ENCODE results near the gene COL16A1. TPM values are rescaled to one million over a fixed set of nuclear protein-coding genes. Genes with fewer than 3 reads are reported as not detected.
A peak's percentile ranks its signal among the peaks of the same experiment; 100 is the strongest.

COL16A1 gene
- polyA plus RNA-seq, 1 of the 3 experiments (the other 2 are of a cell fraction), result 10.4 TPM

DNA sequence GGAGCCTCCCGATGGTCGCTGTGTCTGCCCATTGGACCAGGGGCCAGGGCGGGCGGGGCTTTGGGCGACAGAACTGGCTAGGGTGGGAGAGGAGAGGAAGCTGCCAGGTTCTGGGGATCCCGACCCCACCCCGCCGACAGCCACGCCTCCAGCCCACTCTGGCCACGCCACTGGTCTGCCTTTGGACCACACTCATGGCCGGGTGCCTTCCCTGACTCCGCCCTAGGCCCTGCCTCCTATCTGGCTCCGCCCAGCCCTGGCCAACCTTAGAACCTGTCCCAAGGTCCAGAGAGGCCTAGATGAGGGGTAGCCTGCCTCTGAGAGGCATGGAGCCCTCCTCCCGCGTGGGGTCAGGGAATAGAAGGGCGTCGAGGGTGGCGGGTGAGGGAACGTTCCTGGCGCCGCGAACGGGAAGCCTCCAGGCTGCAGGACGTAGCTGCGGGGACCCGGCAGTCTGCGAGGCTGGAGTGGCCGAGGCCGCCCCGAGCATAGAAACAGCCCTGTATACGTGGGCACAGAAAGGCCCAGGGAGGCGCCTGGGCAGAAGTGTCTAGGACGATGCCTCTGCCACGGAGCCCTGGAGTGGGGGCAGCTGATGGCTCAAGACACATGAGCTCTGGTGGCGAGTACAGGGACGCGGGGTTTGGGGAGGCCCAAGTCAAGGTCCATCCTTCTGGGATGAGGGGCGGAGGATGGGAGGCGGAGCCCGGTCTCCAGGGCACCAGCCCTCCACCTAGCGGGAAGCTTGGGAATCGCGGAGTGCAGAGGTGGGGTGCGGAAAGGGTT, 11.5 kb upstream of the COL16A1 start (continued):
- TF ChIP-seq, protein P1, sequence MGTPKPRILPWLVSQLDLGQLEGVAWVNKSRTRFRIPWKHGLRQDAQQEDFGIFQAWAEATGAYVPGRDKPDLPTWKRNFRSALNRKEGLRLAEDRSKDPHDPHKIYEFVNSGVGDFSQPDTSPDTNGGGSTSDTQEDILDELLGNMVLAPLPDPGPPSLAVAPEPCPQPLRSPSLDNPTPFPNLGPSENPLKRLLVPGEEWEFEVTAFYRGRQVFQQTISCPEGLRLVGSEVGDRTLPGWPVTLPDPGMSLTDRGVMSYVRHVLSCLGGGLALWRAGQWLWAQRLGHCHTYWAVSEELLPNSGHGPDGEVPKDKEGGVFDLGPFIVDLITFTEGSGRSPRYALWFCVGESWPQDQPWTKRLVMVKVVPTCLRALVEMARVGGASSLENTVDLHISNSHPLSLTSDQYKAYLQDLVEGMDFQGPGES (IDR thresholded peaks at IDR 0.05; ENCODE audit: low read depth, low read length), result no peak
- TF ChIP-seq RFX5 (IDR thresholded peaks at IDR 0.05; ENCODE audit: low read length) (no peak; the same call in 1 of the 2 replicates), YY1 (IDR thresholded peaks at IDR 0.05; ENCODE audit: low read depth) (no peak)

DNA sequence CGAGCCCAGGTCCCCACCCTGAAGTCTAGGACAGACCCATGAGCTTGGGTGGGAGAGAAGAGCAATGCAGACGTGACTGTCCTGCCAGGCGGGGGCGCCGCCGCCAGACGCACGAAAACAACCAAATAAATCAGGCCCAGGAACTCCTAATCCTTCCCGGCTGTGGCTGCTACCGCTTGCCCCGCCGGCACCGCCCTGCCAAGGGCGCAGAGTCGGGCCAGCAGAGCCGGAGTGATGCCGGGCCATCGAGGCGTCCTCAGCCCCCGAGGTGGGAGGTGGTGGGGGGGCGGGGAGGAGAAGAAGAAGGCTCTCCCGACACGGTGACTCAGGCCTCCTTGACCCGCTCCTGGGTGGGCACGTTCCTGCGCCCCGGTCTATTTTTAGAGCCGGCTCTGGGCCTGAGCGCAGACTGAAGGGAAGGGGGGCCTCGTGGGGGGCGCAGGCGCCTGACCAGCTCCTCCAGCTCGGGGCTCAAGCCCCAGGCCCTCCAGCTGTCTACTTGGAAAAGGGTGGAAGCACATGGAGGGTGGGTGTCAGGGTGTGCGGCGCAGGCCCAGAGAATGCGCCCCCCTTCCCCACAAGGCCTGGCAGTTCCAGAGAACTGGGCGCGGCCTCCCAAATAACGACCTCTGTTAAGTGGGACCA, 10.7 kb upstream of the COL16A1 start:
- Histone ChIP-seq H2AFZ (ENCODE audit: low read depth) (peak overlapping the region; percentile 67), H3F3A (replicated peaks; ENCODE audit: insufficient read depth) (peaks cover 32% of the 10 kb centered on the region), H3K4me3 (ENCODE audit: low read depth in 2 of 2, low read length in 1 of 2) (peak overlapping the region; percentile 14 to 50; a peak in 3 of 4 replicates), H3K36me3 (replicated peaks in 1 of 2; ENCODE audit: control insufficient read depth in 1 of 2, insufficient read depth in 2 of 2, low read length in 1 of 2) (no peaks in the 10 kb centered on the region), H3K27ac (ENCODE audit: low read depth in 2 of 2, low read length in 1 of 2) (peak overlapping the region; percentile 94 to 95), H3K4me2 (peak overlapping the region; percentile 74), H3K4me1 (ENCODE audit: control insufficient read depth in 1 of 2, insufficient read depth in 2 of 2, low read depth in 1 of 2, low read length in 1 of 2) (peaks cover 41 to 54% of the 10 kb centered on the region in 2 experiments; a peak in 3 of 4 replicates), H3K9me3 (no peaks in the 10 kb centered on the region), H4K20me1 (ENCODE audit: insufficient read depth) (no peaks in the 10 kb centered on the region), H3K79me2 (ENCODE audit: insufficient read depth) (no peaks in the 10 kb centered on the region), H3K9me2 (no peaks in the 10 kb centered on the region), H3K27me3 (ENCODE audit: insufficient read depth) (no peaks in the 10 kb centered on the region), H3K9ac (peak overlapping the region; percentile 67)
- ChIA-PET CTCF (interaction anchor here (0.6 to 10.3 kb wide), 30 partner anchors 7 to 501 kb away, joined by 3 to 156 read pairs (median 6); partner anchors contain the start of genes ADGRB2, COL16A1 and PTP4A2), POLR2A (interaction anchor here (0.9 to 1.9 kb wide), 3 partner anchors 12 to 70 kb away, joined by 3 to 5 read pairs (median 3); partner anchors contain the start of gene PEF1)
- 7% methylated on average over 8 of the region's 39 CpGs for WGBS (ENCODE audit: low lambda C conversion rate)
- peak; percentile 76 for DNase-seq
- TF ChIP-seq MAX (IDR thresholded peaks at IDR 0.05; ENCODE audit: low read depth) (no peak), MEF2A (IDR thresholded peaks at IDR 0.05; ENCODE audit: borderline replicate concordance, low read depth) (peak; percentile 90), NRF1 (IDR thresholded peaks at IDR 0.05; ENCODE audit: low read depth, low read length) (0 out of 2 replicates have a peak, but pooled peaks have one; percentile 9), FOXJ3 (CRISPR knock-in tag; IDR thresholded peaks at IDR 0.05) (no peak), YY1 (IDR thresholded peaks at IDR 0.05; ENCODE audit: low read depth) (no peak), POLR2AphosphoS5 (IDR thresholded peaks at IDR 0.05; ENCODE audit: low read depth, low read length) (no peak), SIN3A (IDR thresholded peaks at IDR 0.05; ENCODE audit: borderline replicate concordance, low read depth, low read length) (peak; percentile 63; the same call in 1 of the 2 replicates), EZH2phosphoT487 (IDR thresholded peaks at IDR 0.05; ENCODE audit: borderline replicate concordance, low read depth) (no peak), CTCF (IDR thresholded peaks at IDR 0.05) (peak; percentile 59), GATA2 (CRISPR knock-in tag; IDR thresholded peaks at IDR 0.05) (no peak), JUND (IDR thresholded peaks at IDR 0.05) (no peak), RCOR1 (IDR thresholded peaks at IDR 0.05; ENCODE audit: low read length) (peak; percentile 21; the same call in 1 of the 2 replicates), TEAD4 (IDR thresholded peaks at IDR 0.05; ENCODE audit: borderline replicate concordance, insufficient read depth) (no peak), GABPA (IDR thresholded peaks at IDR 0.05; ENCODE audit: low read depth) (no peak), NFIC (IDR thresholded peaks at IDR 0.05; ENCODE audit: borderline replicate concordance) (no peak; the same call in 1 of the 2 replicates), SMC3 (IDR thresholded peaks at IDR 0.05; ENCODE audit: low read depth, low read length) (peak; percentile 52; the same call in 1 of the 2 replicates), RXRA (IDR thresholded peaks at IDR 0.05; ENCODE audit: borderline replicate concordance, low read depth) (no peak)
- TF ChIP-seq, protein P1 (IDR thresholded peaks at IDR 0.05; ENCODE audit: low read depth, low read length), result no peak
- TF ChIP-seq, protein P2, sequence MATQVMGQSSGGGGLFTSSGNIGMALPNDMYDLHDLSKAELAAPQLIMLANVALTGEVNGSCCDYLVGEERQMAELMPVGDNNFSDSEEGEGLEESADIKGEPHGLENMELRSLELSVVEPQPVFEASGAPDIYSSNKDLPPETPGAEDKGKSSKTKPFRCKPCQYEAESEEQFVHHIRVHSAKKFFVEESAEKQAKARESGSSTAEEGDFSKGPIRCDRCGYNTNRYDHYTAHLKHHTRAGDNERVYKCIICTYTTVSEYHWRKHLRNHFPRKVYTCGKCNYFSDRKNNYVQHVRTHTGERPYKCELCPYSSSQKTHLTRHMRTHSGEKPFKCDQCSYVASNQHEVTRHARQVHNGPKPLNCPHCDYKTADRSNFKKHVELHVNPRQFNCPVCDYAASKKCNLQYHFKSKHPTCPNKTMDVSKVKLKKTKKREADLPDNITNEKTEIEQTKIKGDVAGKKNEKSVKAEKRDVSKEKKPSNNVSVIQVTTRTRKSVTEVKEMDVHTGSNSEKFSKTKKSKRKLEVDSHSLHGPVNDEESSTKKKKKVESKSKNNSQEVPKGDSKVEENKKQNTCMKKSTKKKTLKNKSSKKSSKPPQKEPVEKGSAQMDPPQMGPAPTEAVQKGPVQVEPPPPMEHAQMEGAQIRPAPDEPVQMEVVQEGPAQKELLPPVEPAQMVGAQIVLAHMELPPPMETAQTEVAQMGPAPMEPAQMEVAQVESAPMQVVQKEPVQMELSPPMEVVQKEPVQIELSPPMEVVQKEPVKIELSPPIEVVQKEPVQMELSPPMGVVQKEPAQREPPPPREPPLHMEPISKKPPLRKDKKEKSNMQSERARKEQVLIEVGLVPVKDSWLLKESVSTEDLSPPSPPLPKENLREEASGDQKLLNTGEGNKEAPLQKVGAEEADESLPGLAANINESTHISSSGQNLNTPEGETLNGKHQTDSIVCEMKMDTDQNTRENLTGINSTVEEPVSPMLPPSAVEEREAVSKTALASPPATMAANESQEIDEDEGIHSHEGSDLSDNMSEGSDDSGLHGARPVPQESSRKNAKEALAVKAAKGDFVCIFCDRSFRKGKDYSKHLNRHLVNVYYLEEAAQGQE (IDR thresholded peaks at IDR 0.05; ENCODE audit: low read depth, low read length), result no peak

All from SK-N-SH (cell line).